Stimulated activated naive CD8-positive, alpha-beta T cell treated with anti-CD3 and anti-CD28 coated beads, Interleukin-15, Interleukin-2, amounts not matched to agents 100 ng/mL and 50 ng/mL, for 24 hours (primary cell): Measurements from ENCODE around the gene ZNF579.
A peak's percentile ranks its signal among the peaks of the same experiment; 100 is the strongest.
"Not testable (repeated sequence)": the region's sequence is repeated elsewhere in the genome, so short reads cannot be mapped to it uniquely, and the experiment has no call there.

Experiments used
- H3K27ac Mint-ChIP-seq: one replicate; pipeline ENCODE4 v1.8.0; 2021; ENCODE audit warnings: mild to moderate bottlenecking, mixed read lengths
- H3K27me3 Mint-ChIP-seq: one replicate; pipeline ENCODE4 v1.8.0; 2021; ENCODE audit warnings: mixed read lengths
- H3K36me3 Mint-ChIP-seq: one replicate; pipeline ENCODE4 v1.8.0; 2021; ENCODE audit warnings: low read depth, mixed read lengths
- H3K4me1 Mint-ChIP-seq: one replicate; pipeline ENCODE4 v1.8.0; 2021; ENCODE audit warnings: low read depth, mixed read lengths
- H3K4me3 Mint-ChIP-seq: one replicate; pipeline ENCODE4 v1.8.0; 2021; ENCODE audit warnings: mild to moderate bottlenecking, mixed read lengths
- H3K9me3 Mint-ChIP-seq: one replicate; pipeline ENCODE4 v1.8.0; 2021; ENCODE audit warnings: mixed read lengths

ZNF579 gene

GRCh38 chr19:55590617-55591016 lies 10.0 kb upstream of the ZNF579 start:
- Mint-ChIP-seq H3K9me3 (no peaks in the 10 kb centered on the region), H3K27ac (no peak overlapping the region), H3K4me1 (peaks cover 20% of the 10 kb centered on the region), H3K4me3 (no peak overlapping the region), H3K36me3 (peaks cover 19% of the 10 kb centered on the region), H3K27me3 (no peaks in the 10 kb centered on the region)

GRCh38 chr19:55590109-55590508 lies 9.5 kb upstream of the ZNF579 start:
- no peak overlapping the region for H3K4me3 Mint-ChIP-seq
- H3K4me1 Mint-ChIP-seq = peaks cover 25% of the 10 kb centered on the region
- H3K27me3 Mint-ChIP-seq = no peaks in the 10 kb centered on the region
- no peaks in the 10 kb centered on the region for H3K9me3 Mint-ChIP-seq
- no peak overlapping the region for H3K27ac Mint-ChIP-seq
- peaks cover 14% of the 10 kb centered on the region for H3K36me3 Mint-ChIP-seq

GRCh38 chr19:55588738-55589137 lies 8.1 kb upstream of the ZNF579 start:
- Mint-ChIP-seq H3K9me3 (no peaks in the 10 kb centered on the region), H3K36me3 (peaks cover 8% of the 10 kb centered on the region), H3K27me3 (no peaks in the 10 kb centered on the region), H3K4me3 (peak overlapping the region; percentile 39), H3K27ac (no peak overlapping the region), H3K4me1 (peaks cover 25% of the 10 kb centered on the region)

- Mint-ChIP-seq H3K9me3 (no peaks in the 10 kb centered on the region), H3K4me1 (peaks cover 28% of the 10 kb centered on the region), H3K27me3 (no peaks in the 10 kb centered on the region), H3K4me3 (peak overlapping the region; percentile 83), H3K36me3 (peaks cover 5% of the 10 kb centered on the region), H3K27ac (peak overlapping the region; percentile 52)
Measured at GRCh38 chr19:55586976-55587668, 6.5 kb upstream of the ZNF579 start.

- H3K4me3 Mint-ChIP-seq = peak overlapping the region; percentile 54
- H3K9me3 Mint-ChIP-seq = no peaks in the 10 kb centered on the region
- H3K27me3 Mint-ChIP-seq = no peaks in the 10 kb centered on the region
- H3K36me3 Mint-ChIP-seq = no peaks in the 10 kb centered on the region
- peak overlapping the region; percentile 55 for H3K27ac Mint-ChIP-seq
- peaks cover 39% of the 10 kb centered on the region for H3K4me1 Mint-ChIP-seq
Measured at GRCh38 chr19:55585658-55586339, 5.2 kb upstream of the ZNF579 start.

GRCh38 chr19:55584871-55585270 lies 4.2 kb upstream of the ZNF579 start:
- H3K4me1 Mint-ChIP-seq = peaks cover 43% of the 10 kb centered on the region
- H3K4me3 Mint-ChIP-seq = no peak overlapping the region
- no peak overlapping the region for H3K27ac Mint-ChIP-seq
- H3K9me3 Mint-ChIP-seq = no peaks in the 10 kb centered on the region
- H3K27me3 Mint-ChIP-seq = no peaks in the 10 kb centered on the region
- H3K36me3 Mint-ChIP-seq = peaks cover under 1% of the 10 kb centered on the region

- H3K27ac Mint-ChIP-seq, H3K4me3 Mint-ChIP-seq, H3K36me3 Mint-ChIP-seq, H3K27me3 Mint-ChIP-seq, H3K9me3 Mint-ChIP-seq: not testable (repeated sequence)
- peaks cover 47% of the 10 kb centered on the region for H3K4me1 Mint-ChIP-seq
Measured at GRCh38 chr19:55583897-55584296, 3.2 kb upstream of the ZNF579 start.

GRCh38 chr19:55582284-55582683 lies 1.6 kb upstream of the ZNF579 start:
- H3K4me3 Mint-ChIP-seq, H3K27ac Mint-ChIP-seq: not testable (repeated sequence)

GRCh38 chr19:55581823-55582223 lies 1.2 kb upstream of the ZNF579 start:
- no peaks in the 10 kb centered on the region for H3K9me3 Mint-ChIP-seq
- peaks cover 13% of the 10 kb centered on the region for H3K36me3 Mint-ChIP-seq
- no peaks in the 10 kb centered on the region for H3K27me3 Mint-ChIP-seq
- H3K4me3 Mint-ChIP-seq = peak overlapping the region; percentile 95
- peaks cover 39% of the 10 kb centered on the region for H3K4me1 Mint-ChIP-seq
- H3K27ac Mint-ChIP-seq = no peak overlapping the region

More at GRCh38 chr19:55582284-55582683, 1.6 kb upstream of the ZNF579 start:
- not testable (repeated sequence) for H3K27me3 Mint-ChIP-seq, H3K9me3 Mint-ChIP-seq, H3K36me3 Mint-ChIP-seq
- H3K4me1 Mint-ChIP-seq = peaks cover 44% of the 10 kb centered on the region

GRCh38 chr19:55581145-55581822 lies 636 bp upstream of the ZNF579 start:
- H3K27ac Mint-ChIP-seq = peak overlapping the region; percentile 76

GRCh38 chr19:55579766-55580621 lies 654 bp downstream of the ZNF579 start:
- Mint-ChIP-seq H3K9me3 (no peaks in the 10 kb centered on the region), H3K27me3 (no peaks in the 10 kb centered on the region), H3K36me3 (peaks cover 15% of the 10 kb centered on the region), H3K27ac (peak overlapping the region; percentile 92), H3K4me3 (peak overlapping the region; percentile 95), H3K4me1 (peaks cover 22% of the 10 kb centered on the region)

More at GRCh38 chr19:55581145-55581822, 636 bp upstream of the ZNF579 start:
- Mint-ChIP-seq H3K9me3 (no peaks in the 10 kb centered on the region), H3K27me3 (no peaks in the 10 kb centered on the region), H3K36me3 (peaks cover 15% of the 10 kb centered on the region), H3K4me1 (peaks cover 34% of the 10 kb centered on the region), H3K4me3 (peak overlapping the region; percentile 95)

GRCh38 chr19:55578761-55579747 lies 1.6 kb downstream of the ZNF579 start:
- no peaks in the 10 kb centered on the region for H3K27me3 Mint-ChIP-seq
- H3K36me3 Mint-ChIP-seq = peaks cover 15% of the 10 kb centered on the region
- H3K4me3 Mint-ChIP-seq = peak overlapping the region; percentile 95
- H3K4me1 Mint-ChIP-seq = peaks cover 22% of the 10 kb centered on the region
- H3K9me3 Mint-ChIP-seq = no peaks in the 10 kb centered on the region
- peak overlapping the region; percentile 92 for H3K27ac Mint-ChIP-seq

GRCh38 chr19:55578031-55578760 lies 2.5 kb downstream of the ZNF579 start:
- H3K4me3 Mint-ChIP-seq = no peak overlapping the region
- no peaks in the 10 kb centered on the region for H3K9me3 Mint-ChIP-seq
- H3K27ac Mint-ChIP-seq = no peak overlapping the region
- H3K4me1 Mint-ChIP-seq = peaks cover 22% of the 10 kb centered on the region
- H3K36me3 Mint-ChIP-seq = peaks cover 15% of the 10 kb centered on the region
- no peaks in the 10 kb centered on the region for H3K27me3 Mint-ChIP-seq
